HG02852 (cell line): Measurements from ENCODE around the gene MPP4.

Source experiments
- ATAC-seq: cut with Tn5 transposase; IDR thresholded peaks from one replicate; pipeline ENCODE4 v1.9.1; 2021; ENCODE audit warnings: mild to moderate bottlenecking, moderate library complexity; ENCODE audit not compliant: unreplicated experiment

The MPP4 gene

GRCh38 chr2:201631041-201631440 lies 67.4 kb downstream of the MPP4 start:
- ATAC-seq, result no peak

- ATAC-seq, result no peak
Measured at GRCh38 chr2:201630577-201630976, 67.9 kb downstream of the MPP4 start.

GRCh38 chr2:201628545-201628944 lies 69.9 kb downstream of the MPP4 start:
- no peak for ATAC-seq

GRCh38 chr2:201622306-201622970 lies 76.0 kb downstream of the MPP4 start:
- ATAC-seq, result no peak

- no peak for ATAC-seq
Measured at GRCh38 chr2:201621293-201621999, 77.0 kb downstream of the MPP4 start.

GRCh38 chr2:201618744-201619662 lies 79.4 kb downstream of the MPP4 start:
- ATAC-seq, result no peak

GRCh38 chr2:201608021-201608420 lies 90.4 kb downstream of the MPP4 start:
- ATAC-seq, result no peak

- ATAC-seq, result no peak
Measured at GRCh38 chr2:201607568-201607967, 90.9 kb downstream of the MPP4 start.

- ATAC-seq, result no peak
Measured at GRCh38 chr2:201600906-201601305, 97.5 kb downstream of the MPP4 start.

GRCh38 chr2:201597397-201597796 lies 101.0 kb downstream of the MPP4 start:
- no peak for ATAC-seq
